SU-DHL-6 (cell line): Measurements from ENCODE around the gene BRIP1.

Experiments used
- CTCF ChIP-seq: fragments of 200-600 bp; sonication (generic); IDR thresholded peaks from one replicate; pipeline ENCODE4 v1.5.1; 2017; ENCODE audit warnings: antibody characterized with exemption, mild to moderate bottlenecking, low read length, moderate library complexity; ENCODE audit not compliant: insufficient read depth, poor library complexity, severe bottlenecking
- EZH2phosphoT487 ChIP-seq: fragments of 200-600 bp; sonication (generic), shearing (Covaris generic); conservative IDR thresholded peaks from 2 replicates; pipeline ENCODE4 v1.6.1; 2018; ENCODE audit warnings: mild to moderate bottlenecking, antibody characterized with exemption, low read length, moderate library complexity, mixed read lengths

DNA sequence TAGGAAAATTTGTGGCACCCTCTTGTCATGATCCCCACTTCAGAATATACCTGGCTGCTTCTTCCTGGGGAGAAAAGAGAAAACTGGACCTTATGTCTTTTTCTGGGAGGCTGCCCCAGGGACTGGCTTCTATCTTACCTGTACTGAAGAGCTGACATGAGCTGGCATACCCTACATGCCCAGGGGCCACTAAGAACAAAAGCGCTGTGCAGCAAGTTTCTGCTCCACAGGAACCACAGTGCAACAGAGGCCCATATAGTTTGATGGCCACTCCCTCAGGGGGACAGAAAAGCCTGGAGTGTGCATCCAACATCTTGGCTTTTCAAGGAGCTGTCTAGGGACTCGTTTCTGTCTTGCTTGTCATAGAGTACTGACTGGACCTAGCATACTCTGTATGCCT lies 175.6 kb downstream of the BRIP1 start:
- TF ChIP-seq CTCF (no peak), EZH2phosphoT487 (no peak)
